ENCODE measurements around the gene SCD5.

The SCD5 gene

DNA sequence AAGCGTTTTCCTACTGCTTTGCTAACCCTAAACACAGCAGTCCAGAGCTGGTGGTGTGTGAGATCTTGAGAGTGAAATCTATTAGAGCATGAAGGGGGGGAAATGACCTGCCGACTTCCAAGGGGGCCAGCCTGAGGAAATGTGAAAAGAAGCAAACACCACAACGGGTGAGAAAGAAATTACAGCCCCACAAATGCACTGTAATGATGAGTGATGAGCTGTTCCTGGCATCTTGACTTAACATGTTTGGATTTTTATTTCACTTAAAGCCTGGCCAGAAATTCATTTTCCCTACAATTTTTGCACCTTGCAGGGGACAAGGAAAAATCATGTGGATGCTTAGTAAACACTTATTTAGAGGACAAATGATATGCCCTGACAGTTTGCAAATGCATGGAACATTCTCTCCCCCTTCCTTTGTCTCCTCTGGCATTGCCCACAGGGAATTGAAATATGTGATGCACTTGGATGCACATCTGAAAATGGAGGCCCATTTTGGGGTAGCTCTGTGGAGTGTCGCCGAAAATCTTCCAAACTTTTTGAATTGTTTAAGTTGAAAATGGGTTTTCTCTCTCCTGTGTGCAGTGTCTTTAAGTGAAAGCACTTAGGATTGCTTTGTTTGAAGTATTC, 152.5 kb downstream of the SCD5 start:
- DNase-seq (ENCODE audit: low read depth, low spot score), result no peak
- no peak overlapping the region for H3K27ac ChIP-seq

DNA sequence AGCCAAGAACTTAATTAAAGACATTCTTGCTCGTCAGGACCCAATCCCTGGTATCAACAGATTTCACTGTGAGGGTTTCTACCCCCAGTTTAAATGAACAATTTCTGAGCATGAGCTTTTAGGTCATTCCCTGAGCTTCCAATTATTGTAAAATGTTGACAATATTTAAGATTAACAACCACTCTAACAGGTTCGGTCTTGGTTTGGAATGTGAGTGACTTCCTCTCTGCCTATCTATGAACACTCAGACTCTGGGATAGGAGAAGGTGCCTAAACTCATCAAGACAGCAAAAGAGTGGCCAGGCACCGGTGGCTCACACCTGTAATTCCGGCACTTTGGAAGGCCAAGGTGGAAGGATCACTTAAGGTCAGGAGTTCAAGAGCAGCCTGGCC, 153.9 kb downstream of the SCD5 start:
- no peak for DNase-seq (ENCODE audit: low read depth, low spot score)
- H3K27ac ChIP-seq, result peak overlapping the region; percentile 23

DNA sequence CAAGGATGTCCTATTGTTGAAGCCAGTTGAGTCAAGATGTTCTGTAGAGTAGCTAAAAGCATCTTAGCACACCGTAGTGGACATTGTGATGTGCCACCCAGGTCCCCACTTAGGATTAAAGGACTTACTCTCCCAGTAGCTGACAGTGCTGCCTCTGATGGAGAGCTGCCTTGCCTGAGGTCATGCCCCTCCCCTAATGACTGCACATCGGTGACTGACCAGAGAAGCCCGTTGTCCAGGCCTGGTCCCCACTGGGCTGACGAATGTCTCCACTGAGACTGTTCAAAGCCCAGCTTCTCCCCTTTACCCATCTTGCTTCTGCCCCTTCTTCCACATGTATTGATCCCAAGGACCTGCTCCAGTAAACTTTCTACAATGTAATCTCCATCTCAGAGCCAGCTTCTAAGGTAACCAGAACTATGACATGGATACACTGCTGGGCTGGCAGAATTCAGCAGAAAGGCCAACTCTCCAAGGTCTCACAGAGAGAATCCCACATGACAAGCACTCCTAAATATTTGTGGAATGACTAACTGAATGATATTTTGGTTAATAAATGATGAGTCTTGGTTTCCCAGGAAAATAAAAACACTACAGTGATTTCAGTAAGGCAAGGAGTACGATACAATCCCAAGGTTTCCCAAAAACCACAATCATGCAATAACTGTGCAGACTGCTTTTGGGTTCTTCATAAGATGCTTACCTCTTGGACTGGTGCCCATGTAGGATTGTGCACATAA, 154.4 kb downstream of the SCD5 start:
- H3K27ac ChIP-seq, result peak overlapping the region; percentile 23
- DNase-seq (ENCODE audit: low read depth, low spot score), result no peak

DNA sequence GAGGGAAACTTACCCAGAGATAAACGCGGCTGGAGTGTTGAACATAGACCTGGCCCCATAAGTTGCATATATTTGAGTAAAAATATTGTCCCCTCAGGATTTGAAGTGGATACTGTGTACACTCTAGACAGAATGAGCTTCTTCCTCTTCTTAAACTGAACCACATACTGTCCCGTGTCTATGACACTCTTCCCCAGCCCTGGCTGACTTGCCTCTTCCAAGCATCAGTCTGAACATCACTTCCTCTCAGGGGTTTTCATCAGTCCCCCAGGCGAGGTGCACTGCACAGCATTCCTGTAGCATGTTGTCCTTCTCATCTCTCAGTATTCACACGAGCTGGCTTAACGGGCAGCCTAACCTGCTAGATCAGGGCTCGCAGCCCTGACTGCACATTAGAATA, 156.3 kb downstream of the SCD5 start:
- no peak overlapping the region for H3K27ac ChIP-seq
- DNase-seq (ENCODE audit: low read depth, low spot score), result no peak

DNA sequence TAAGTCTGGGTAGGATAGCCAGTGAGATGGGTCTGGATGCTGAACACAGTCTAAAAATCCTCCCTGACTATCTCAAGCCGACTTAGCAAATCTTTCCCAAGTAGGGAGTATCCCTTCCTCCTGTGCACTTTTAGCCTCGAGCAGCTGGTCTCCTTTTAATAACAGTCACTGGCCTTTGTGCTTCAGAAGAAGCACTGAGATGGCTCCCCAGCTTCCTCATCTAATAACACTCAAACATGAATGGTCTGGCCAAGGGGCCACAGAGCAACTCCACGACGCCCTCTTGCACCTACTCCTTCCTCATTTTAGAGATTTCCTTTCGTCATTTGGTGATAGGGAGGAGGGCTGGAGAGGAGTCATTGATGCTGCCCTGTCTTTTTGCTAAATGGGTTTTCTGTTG, 158.1 kb downstream of the SCD5 start:
- no peak for DNase-seq (ENCODE audit: low read depth, low spot score)
- H3K27ac ChIP-seq, result no peak overlapping the region

DNA sequence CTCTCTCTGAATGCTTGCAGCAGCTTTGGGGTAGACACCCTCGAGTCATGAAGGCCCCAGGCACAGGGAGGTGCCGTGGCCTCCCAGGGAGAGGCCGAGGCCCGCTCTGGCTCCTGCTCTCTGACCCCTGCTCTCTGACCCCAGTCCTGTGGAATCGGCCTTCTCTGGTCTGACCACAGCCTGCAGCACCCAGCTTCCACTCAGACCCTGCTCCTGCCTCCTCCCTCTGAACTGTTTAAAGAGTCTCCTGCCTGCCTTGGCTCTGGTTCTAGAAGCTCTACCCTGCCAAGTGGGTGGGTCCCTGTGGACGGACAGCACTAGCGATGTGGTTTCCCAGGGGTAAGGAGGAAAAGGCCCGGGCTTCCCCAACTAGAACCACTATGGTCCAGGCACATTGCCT, 158.6 kb downstream of the SCD5 start:
- H3K27ac ChIP-seq, result no peak overlapping the region
- no peak for DNase-seq (ENCODE audit: low read depth, low spot score)

DNA sequence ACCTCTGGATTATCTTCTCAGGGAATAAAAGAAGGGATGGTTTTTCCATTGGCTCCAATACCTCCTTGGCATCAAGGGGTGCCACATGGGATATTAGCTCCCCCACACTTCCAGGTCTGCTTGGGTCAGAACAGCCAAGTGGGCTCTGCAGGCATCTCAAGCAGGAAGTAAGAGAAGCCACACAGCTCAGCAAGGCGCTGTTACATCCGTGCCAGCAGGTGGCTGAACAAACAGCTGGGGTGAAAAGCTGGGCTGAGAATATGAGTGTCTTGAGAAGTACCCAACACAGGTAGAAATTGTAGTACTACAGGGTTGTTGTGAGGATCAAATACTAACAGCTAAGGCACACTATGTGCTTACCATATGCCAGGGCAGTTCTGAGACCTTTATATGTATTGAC, 160.1 kb downstream of the SCD5 start:
- no peak overlapping the region for H3K27ac ChIP-seq
- DNase-seq (ENCODE audit: low read depth, low spot score), result no peak

DNA sequence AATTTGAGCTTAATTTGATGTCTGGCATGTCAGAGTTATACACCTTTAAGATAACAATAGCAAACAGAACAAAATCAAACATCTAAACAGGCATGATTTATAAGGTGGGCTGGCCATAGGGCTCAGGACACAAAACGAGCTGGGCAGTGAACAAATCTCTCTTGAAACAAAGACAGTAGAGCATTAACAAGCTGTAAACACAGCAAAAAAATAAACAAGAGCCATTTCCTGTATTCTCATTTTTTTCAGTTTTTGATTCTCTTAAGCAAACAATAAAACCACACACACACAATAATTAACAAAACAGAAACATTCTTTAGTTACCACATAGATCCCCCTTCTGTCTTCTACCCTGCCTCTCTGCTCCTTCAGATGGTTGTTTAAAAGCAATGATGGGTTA, 168.5 kb downstream of the SCD5 start:
- DNase-seq (ENCODE audit: low read depth, low spot score), result no peak
- no peak overlapping the region for H3K27ac ChIP-seq

DNA sequence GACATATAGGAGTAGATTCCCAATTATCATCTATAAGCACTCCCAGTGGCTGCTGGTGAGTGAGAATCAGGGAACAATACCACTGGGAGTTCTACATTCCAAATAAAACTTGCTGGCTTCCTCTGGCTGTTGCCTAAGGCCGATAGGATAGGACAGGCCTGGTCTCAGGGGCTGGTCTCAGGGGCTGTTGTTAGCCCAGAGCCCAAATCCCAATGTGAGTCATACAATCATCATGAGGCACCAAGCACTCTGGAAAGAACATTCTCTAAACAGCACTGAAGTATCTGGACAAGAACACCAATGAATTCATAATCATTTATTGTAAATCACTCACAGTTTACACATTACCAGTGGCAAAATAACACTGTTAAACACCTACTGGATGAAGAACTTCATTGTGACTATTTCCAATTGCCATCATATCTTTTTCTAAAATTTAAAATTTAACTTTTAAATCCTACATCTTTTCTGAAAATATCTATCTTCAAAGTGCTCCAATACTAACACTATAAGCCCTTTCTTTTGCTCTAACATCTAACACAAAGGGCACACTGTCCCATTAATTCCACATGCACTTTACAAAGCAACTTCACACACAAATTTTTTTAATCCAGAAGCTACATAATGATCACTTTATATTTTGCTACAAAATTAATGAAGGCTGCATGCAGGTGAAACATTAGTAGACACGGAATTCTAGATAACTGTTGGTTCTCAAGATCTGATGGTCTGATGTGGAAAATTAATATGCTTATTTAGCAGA, 169.2 kb downstream of the SCD5 start:
- no peak for DNase-seq (ENCODE audit: low read depth, low spot score)
- H3K27ac ChIP-seq, result no peak overlapping the region

DNA sequence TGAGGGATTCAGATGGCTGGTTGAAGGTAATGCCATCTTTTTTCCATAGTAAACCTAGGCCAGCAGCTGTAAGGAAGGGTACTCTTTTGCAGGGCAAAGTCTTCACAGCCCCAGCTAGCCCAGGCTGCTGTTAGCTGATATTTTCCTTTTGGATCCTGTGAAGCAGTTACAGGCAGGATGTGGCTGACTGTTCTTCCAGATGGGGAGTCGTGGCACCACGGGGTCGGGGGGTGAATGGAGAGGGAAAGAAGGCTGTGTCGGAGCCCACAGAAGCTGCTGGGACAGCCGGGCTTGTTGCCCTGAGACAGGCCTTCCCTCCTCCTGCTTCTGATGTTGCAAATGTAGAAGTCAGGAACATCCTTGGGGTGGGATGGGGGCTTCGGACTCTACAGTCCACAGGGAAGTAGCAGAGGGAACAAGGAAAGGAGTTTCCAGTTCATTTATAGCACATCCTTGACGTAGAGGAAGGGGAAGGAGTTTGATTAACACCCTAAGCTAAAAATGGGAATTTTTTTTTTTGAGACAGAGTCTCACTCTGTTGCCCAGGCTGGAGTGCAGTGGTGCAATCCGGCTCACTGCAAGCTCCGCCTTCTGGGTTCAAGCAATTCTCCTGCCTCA, 172.2 kb downstream of the SCD5 start:
- H3K27ac ChIP-seq, result no peak overlapping the region
- DNase-seq (ENCODE audit: low read depth, low spot score), result no peak

DNA sequence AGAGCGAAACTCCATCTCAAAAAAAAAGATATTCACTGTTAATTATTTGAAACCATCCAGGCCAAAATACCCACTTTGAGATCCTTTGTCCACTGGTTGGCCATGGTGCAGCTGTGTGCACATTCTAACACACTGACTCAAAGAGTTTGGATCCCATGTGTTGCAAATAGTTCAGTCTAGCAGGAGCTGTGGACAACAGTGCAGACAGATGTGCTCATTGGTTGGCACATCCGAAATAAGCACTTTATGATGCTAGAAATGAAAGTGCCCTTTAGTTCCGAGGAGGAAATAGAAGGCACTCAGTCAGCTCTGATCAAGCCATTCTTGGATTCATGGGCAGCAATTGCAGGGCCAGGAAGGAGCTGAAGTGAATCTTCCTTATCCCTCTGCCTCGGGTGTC, 173.8 kb downstream of the SCD5 start:
- H3K27ac ChIP-seq, result no peak overlapping the region
- DNase-seq (ENCODE audit: low read depth, low spot score), result no peak

DNA sequence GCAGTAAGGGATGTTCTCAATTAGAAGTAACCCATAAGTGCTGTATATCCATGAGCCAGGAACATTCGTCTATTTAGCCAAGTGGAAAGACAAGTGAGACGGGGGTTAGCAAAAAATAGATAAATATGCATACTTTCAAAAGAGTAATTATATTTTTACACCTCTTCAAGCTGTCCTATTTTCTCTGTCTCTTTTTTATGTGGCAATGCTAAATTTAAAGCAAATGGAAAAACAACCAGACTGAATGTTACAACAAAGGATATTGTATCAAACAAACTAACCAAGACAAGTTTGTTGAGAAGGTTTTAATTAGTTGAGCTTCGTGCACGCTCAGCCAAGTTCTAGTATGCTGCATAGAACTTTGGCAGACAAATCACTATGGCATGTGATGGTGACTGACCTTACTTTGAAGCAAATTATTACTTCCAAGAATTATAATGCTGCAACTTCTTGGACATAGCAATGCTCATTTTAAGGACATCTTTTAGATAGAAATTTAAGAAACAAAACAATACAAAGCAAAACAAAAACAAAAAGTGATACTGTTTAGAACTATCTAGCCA, 175.4 kb downstream of the SCD5 start:
- no peak overlapping the region for H3K27ac ChIP-seq
- no peak for DNase-seq (ENCODE audit: low read depth, low spot score)

DNA sequence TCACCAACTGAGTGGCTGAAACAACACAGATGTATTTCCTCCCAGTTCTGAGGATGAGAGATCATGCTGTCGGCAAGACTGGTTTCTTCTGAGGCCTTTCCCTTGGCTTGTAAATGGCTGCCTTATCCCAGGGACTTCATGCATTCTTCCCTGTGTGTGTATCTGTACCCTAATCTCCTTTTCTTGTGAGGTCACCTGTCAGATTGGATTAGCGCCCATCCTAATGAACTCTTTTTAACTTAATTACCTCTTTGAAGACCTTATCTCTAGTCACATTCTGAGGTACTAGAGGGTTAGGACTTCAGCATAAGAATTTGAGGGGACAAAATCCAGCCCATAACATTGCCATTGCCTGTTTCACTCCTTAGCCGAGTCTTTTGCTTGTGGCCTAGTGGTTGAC, 177.3 kb downstream of the SCD5 start:
- DNase-seq (ENCODE audit: low read depth, low spot score), result no peak
- no peak overlapping the region for H3K27ac ChIP-seq

DNA sequence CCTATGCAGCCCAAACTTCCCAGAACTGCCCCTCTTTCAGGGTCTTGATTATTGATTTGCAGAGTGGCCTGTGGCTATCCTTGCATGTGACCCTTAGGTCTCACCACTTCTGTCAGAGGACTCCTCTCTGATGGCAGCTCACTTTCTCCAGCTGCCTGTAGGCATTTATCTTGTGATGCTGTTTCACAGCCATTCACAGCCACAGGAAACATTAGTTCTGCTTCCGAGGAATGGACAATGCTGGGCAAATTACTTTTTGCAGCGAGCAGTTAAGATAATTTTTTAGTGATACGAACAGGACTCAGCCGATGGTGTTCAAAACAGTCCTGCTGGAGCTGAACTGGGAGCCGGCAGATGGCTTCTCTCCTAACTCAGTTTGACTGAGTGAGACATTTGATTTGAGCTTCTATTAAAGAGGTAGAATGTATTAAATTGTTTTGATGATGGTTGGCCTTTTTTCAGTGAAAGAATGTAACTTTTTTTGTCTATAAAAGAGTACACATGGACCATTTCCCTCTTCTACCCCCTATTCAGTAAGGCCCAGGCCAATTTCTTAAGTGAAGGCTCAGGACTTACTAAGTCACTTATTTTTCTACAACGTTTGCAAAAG, 178.4 kb downstream of the SCD5 start:
- no peak for DNase-seq (ENCODE audit: low read depth, low spot score)
- H3K27ac ChIP-seq, result no peak overlapping the region

DNA sequence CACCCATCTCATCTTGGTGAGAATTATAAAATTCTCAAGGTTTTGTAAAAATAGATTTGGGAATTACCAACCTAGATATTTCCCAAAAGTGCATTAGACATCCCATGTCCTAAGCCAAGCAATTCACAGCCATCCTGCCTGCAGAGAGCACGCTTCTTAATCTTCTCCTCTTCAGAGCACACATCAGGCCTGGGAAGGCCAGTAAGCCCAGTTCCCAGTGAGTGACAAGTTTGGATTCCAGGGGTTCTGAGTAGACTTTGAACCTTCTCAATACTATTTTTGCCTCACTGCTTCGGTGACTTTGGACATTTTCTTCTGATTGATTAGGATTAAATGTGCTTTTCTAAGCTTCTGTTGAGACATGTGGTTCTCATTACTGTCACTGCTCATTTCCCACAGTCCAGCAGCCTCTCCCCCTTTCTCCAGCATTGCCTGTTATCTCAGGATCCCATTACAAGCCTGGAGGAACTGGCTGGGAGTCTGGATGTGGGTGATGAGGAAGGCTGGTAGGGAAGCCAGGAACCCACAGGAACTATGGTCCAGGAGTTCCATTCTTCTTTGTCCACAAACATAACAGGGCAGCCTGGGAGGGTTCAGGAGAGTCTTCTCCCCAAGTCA, 180.4 kb downstream of the SCD5 start:
- DNase-seq (ENCODE audit: low read depth, low spot score), result no peak

DNA sequence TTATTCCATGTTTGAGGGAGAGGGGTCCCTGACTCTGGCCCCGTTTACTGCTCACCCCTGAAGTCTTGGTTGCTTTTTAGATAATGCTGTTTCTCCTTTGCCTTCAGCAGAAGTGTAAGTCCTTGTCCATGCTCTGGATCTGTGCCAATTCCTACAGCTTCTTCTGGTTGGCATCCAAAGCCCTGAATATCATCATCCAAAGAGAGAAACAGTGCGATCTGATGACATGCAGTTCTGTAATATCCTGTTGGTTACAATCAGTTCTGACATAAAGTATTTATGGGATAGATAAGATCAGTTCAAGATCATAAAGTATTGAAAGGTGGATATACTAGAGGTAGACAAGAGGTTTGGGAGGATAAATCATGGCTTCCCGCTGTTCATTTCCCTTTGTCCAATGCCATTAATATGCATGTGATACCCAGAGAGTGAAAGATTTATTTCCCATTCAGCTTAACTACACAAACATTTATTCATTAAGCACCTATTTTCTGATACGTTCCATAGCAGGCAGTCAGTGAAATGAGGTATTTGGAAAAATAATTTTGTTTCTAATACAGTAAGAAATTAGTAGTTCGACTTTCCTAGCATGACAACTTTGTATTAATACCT, 183.7 kb downstream of the SCD5 start:
- DNase-seq (ENCODE audit: low read depth, low spot score), result no peak
- H3K27ac ChIP-seq, result no peak overlapping the region

More for the DNA sequence above, 180.4 kb downstream of the SCD5 start:
- H3K27ac ChIP-seq, result no peak overlapping the region

DNA sequence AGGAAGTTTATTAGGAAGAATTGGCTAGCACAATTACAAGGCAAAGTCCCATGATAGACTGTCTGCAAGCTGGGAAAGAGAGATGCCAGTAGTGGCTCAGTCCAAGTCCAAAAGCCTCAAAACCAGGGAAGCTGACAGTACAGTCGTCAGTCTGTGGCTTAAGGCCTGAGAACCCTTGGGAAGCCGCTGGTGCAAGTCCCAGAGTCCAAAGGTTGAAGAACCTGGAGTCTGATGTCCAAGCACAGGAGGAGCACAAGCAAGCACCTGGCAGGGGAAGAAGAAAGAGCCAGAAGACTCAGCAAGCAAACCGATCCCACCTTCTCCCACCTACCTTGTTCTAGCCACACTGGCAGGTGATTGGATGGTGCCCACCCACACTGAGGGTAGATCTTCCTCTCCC, 185.5 kb downstream of the SCD5 start:
- H3K27ac ChIP-seq, result no peak overlapping the region
- no peak for DNase-seq (ENCODE audit: low read depth, low spot score)

DNA sequence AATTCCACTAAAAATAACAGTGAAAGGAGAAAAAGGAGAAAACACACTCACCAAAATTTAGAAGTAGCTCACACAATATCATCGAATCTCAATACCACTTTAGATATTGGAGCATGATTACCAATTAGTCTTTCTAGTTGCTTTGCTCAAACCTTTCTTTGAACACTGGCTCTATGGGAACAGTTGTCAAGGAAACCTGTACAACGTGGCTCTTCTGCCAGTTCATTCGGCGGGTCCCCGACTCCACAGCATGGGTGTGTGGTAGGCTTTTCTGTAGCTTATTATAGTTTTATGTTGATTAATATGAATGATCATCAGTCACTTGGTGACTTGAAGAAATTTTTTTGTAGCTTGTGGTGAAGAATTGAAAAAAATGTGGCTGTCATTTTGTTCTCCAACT, 186.6 kb downstream of the SCD5 start:
- no peak overlapping the region for H3K27ac ChIP-seq
- no peak for DNase-seq (ENCODE audit: low read depth, low spot score)

DNA sequence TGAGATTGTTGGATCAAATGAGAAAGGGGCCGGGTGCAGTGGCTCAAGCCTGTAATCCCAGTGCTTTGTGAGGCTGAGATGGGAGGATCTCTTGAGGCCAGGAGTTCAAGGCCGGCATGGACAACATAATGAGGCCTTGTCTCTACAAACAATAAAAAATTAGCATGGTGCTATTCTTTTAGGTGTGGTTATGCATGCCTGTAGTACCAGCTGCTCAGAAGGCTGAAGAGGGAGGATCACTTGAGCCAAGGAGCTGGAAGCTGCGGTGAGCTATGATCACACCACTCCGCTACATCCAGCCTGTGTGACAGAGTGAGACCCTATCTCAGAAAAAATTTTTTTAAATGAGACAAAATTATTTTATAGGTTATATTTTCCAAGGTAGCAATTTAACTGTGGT, 187.1 kb downstream of the SCD5 start:
- H3K27ac ChIP-seq, result no peak overlapping the region
- no peak for DNase-seq (ENCODE audit: low read depth, low spot score)

DNA sequence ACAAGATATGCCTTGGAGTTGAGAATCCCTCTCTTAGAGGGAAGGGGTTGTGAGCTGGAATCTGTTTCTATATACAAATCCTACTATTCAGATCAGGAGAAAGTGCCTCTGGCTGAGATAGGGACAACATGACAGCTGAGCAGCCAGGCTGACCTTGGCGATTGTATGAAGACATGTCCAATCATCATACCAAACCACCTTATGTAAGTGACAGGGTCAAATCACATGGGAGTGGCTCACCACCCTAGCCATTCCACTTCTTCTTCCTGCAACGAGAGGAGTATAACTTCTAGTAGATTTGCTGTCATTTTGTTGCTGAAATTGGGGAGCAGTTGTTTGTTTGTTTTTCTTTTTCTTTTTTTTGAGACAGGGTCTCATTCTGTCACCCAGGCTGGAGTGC, 188.6 kb downstream of the SCD5 start:
- H3K27ac ChIP-seq, result no peak overlapping the region
- DNase-seq (ENCODE audit: low read depth, low spot score), result no peak

Measured in epithelial cell of prostate (primary cell).